ENCODE results near the gene TGFBR3.
"Not testable (repeated sequence)": the region's sequence is repeated elsewhere in the genome, so short reads cannot be mapped to it uniquely, and the experiment has no call there.

TGFBR3 gene

GRCh38 chr1:91846007-91846638 lies 39.8 kb downstream of the TGFBR3 start:
- no peak for DNase-seq

- DNase-seq, result no peak
Observed at GRCh38 chr1:91844862-91845528, 41.0 kb downstream of the TGFBR3 start.

GRCh38 chr1:91843843-91844242 lies 42.1 kb downstream of the TGFBR3 start:
- DNase-seq, result no peak

- DNase-seq, result no peak
Observed at GRCh38 chr1:91842563-91842962, 43.4 kb downstream of the TGFBR3 start.

- no peak for DNase-seq
Observed at GRCh38 chr1:91842056-91842455, 43.9 kb downstream of the TGFBR3 start.

- DNase-seq, result not testable (repeated sequence)
Observed at GRCh38 chr1:91840276-91840675, 45.7 kb downstream of the TGFBR3 start.

GRCh38 chr1:91836331-91837040 lies 49.5 kb downstream of the TGFBR3 start:
- no peak for DNase-seq

GRCh38 chr1:91835087-91835521 lies 50.8 kb downstream of the TGFBR3 start:
- no peak for DNase-seq

- DNase-seq, result not testable (repeated sequence)
Observed at GRCh38 chr1:91834549-91834948, 51.4 kb downstream of the TGFBR3 start.

GRCh38 chr1:91833946-91834345 lies 52.0 kb downstream of the TGFBR3 start:
- DNase-seq, result no peak

- no peak for DNase-seq
Observed at GRCh38 chr1:91831132-91831930, 54.6 kb downstream of the TGFBR3 start.

- DNase-seq, result no peak
Observed at GRCh38 chr1:91830242-91831131, 55.5 kb downstream of the TGFBR3 start.

- DNase-seq, result no peak
Observed at GRCh38 chr1:91829293-91830153, 56.4 kb downstream of the TGFBR3 start.

- DNase-seq, result no peak
Observed at GRCh38 chr1:91828583-91829281, 57.2 kb downstream of the TGFBR3 start.

GRCh38 chr1:91827459-91828321 lies 58.3 kb downstream of the TGFBR3 start:
- DNase-seq, result no peak

GRCh38 chr1:91827087-91827458 lies 58.9 kb downstream of the TGFBR3 start:
- no peak for DNase-seq

- DNase-seq, result no peak
Observed at GRCh38 chr1:91826649-91827048, 59.3 kb downstream of the TGFBR3 start.

- no peak for DNase-seq
Observed at GRCh38 chr1:91826248-91826647, 59.7 kb downstream of the TGFBR3 start.

- no peak for DNase-seq
Observed at GRCh38 chr1:91821126-91821868, 64.7 kb downstream of the TGFBR3 start.

All from CD4-positive, alpha-beta T cell treated with Interleukin-17A for 4 hours (primary cell).